SJSA1 (cell line): Measurements from ENCODE around the gene PAFAH1B2. TPM values are rescaled to one million over a fixed set of nuclear protein-coding genes. Genes with fewer than 3 reads are reported as not detected.

Source experiments
- DNase-seq, 2 experiments: peaks; one replicate each; pipeline ENCODE4 v3.0.0-alpha.2; 2015 to 2020; ENCODE audit warnings: low spot score in 2 of 2, low read depth in 1 of 2
- H3K27ac ChIP-seq: fragments of 250-450 bp; sonication (Bioruptor Pico); 2 replicates; pipeline ENCODE4 v1.5.1; 2020; ENCODE audit warnings: mild to moderate bottlenecking, moderate library complexity
- H3K27me3 ChIP-seq: fragments of 250-450 bp; sonication (Bioruptor Pico); replicated peaks from 2 replicates; pipeline ENCODE4 v1.5.1; 2020; ENCODE audit warnings: mild to moderate bottlenecking, moderate library complexity
- H3K36me3 ChIP-seq: fragments of 250-450 bp; sonication (Bioruptor Pico); 2 replicates; pipeline ENCODE4 v1.5.1; 2020; ENCODE audit warnings: mild to moderate bottlenecking
- H3K4me1 ChIP-seq: fragments of 250-450 bp; sonication (Bioruptor Pico); replicated peaks from 2 replicates; pipeline ENCODE4 v1.6.1; 2021; ENCODE audit warnings: mild to moderate bottlenecking
- H3K4me3 ChIP-seq: fragments of 250-450 bp; sonication (Bioruptor Pico); 2 replicates; pipeline ENCODE4 v1.5.1; 2020; ENCODE audit warnings: mild to moderate bottlenecking
- H3K9me3 ChIP-seq: fragments of 250-450 bp; sonication (Bioruptor Pico); replicated peaks from 2 replicates; pipeline ENCODE4 v1.5.1; 2020; ENCODE audit warnings: mild to moderate bottlenecking
- total RNA-seq: library from RNA; depleted of rRNA; stranded (reverse); fragments of >200 nt; shearing (Covaris generic); gene quantifications from 2 replicates; pipeline ENCODE4 v1.2.3, GENCODE V29; 2014

Gene PAFAH1B2
- total RNA-seq, 1 experiment from 2014 or later, result 79.8 TPM

DNA sequence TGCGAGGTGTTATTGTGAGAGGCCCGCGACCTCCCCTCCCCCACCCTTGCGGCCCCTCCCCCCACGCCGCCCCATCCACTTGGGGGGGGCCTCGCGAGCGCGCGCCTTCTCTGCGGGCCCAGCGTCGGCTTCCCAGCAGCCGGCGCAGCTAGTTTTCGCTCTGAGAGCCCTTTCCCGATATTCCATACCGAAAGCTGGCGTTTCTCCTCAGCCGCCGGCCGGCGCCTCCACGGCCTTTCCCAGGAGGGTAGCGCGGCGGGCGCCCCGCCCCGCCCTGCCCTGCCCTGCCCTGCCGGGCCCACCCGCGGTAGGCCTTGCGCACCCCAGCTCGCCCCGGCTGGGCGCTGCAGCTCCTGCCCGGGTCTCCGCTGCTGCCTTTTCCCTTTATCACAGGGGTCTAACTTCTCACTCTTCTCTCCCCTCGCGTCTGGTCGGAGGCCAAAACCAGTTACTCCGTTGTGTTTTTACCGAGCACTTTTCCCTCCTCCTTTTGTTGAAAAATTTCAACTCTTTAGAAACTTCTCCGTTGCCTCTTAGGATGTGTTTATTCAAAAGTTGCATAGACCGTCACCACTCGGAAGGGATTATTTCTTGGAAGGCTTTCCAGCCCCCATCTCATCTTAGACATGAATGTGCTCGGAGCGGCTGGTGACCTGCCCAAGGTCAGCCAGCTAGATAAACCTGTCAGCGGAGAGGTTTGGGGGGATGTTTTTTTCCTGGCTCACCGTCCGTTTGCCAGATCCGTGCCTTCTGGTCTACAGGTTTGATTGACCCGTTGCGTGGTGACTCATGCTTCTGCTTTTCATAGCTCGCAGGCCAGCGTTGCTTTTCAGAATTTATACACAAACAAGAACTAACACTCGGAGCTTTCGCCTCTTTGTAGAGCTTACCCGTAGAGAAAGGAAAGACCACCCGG, 648 bp downstream of the PAFAH1B2 start:
- H3K27ac ChIP-seq, result peak overlapping the region; percentile 69
- peak; percentile 55 to 76 for DNase-seq

GRCh38 chr11:117145393-117145761, 1.3 kb downstream of the PAFAH1B2 start:
- H3K27me3 ChIP-seq, result no peaks in the 10 kb centered on the region
- H3K27ac ChIP-seq, result peak overlapping the region; percentile 69
- no peaks in the 10 kb centered on the region for H3K9me3 ChIP-seq
- H3K36me3 ChIP-seq, result peaks cover 25% of the 10 kb centered on the region
- DNase-seq, result peak in 1 of 2 experiments; percentile 58
- H3K4me3 ChIP-seq, result peak overlapping the region; percentile 81
- H3K4me1 ChIP-seq, result peaks cover 12% of the 10 kb centered on the region

More for the DNA sequence above, 648 bp downstream of the PAFAH1B2 start:
- H3K36me3 ChIP-seq, result peaks cover 25% of the 10 kb centered on the region
- no peaks in the 10 kb centered on the region for H3K9me3 ChIP-seq
- peaks cover 12% of the 10 kb centered on the region for H3K4me1 ChIP-seq
- H3K27me3 ChIP-seq, result no peaks in the 10 kb centered on the region
- peak overlapping the region; percentile 81 for H3K4me3 ChIP-seq

DNA sequence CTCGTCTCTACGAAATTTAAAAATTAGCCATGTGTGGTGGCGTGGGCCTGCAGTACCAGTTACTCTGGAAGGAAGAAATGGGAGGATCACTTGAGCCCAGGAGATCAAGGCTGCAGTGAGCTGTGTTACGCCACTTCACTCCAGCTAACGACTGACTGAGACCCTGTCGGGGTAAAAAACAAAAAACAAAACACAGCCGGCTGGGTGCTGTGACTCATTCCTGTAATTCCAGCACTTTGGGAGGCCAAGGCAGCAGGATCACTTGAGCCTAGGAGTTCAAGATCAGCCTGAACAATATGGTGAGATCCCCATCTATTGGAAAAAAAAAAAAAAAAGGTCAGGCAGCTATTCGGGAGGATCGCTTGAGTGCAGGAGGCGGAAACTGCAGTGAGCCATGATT, 2.4 kb downstream of the PAFAH1B2 start:
- DNase-seq, result peak; percentile 12 to 46

DNA sequence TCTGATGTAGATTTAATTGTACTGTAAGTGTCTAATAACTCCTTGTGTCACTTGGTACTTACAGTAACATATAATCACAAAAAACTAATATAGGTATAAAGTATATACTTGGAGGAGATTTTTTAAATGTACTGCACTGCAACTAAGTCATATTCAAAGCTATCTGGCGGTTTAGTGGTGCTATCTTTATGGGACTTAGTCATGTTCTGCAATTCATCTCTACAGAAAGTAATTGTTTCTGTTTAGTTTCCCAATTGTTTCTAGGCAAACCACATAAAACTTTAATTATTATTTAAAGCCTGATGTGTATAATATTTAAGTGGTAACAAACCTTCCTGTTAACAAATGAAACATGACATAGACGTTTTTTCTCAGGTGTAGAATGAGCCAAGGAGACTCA, 8.0 kb downstream of the PAFAH1B2 start:
- H3K4me3 ChIP-seq, result no peak overlapping the region
- no peaks in the 10 kb centered on the region for H3K4me1 ChIP-seq
- no peak overlapping the region for H3K27ac ChIP-seq
- H3K9me3 ChIP-seq, result no peaks in the 10 kb centered on the region
- H3K27me3 ChIP-seq, result no peaks in the 10 kb centered on the region
- peaks cover 18% of the 10 kb centered on the region for H3K36me3 ChIP-seq
- DNase-seq, result no peak

More for the DNA sequence above, 2.4 kb downstream of the PAFAH1B2 start:
- H3K36me3 ChIP-seq, result peaks cover 25% of the 10 kb centered on the region
- no peaks in the 10 kb centered on the region for H3K9me3 ChIP-seq
- H3K27ac ChIP-seq, result no peak overlapping the region
- H3K4me1 ChIP-seq, result peaks cover 12% of the 10 kb centered on the region
- no peak overlapping the region for H3K4me3 ChIP-seq
- no peaks in the 10 kb centered on the region for H3K27me3 ChIP-seq

GRCh38 chr11:117154468-117154867, 10.4 kb downstream of the PAFAH1B2 start:
- no peak for DNase-seq
- peaks cover 6% of the 10 kb centered on the region; the same call in 1 of the 2 replicates for H3K36me3 ChIP-seq
- no peaks in the 10 kb centered on the region for H3K4me1 ChIP-seq
- H3K9me3 ChIP-seq, result no peaks in the 10 kb centered on the region
- H3K27ac ChIP-seq, result no peak overlapping the region
- H3K27me3 ChIP-seq, result no peaks in the 10 kb centered on the region
- H3K4me3 ChIP-seq, result no peak overlapping the region

- Histone ChIP-seq H3K27me3 (no peaks in the 10 kb centered on the region), H3K36me3 (peaks cover 20% of the 10 kb centered on the region), H3K4me1 (no peaks in the 10 kb centered on the region), H3K4me3 (no peak overlapping the region), H3K27ac (no peak overlapping the region), H3K9me3 (no peaks in the 10 kb centered on the region)
- no peak for DNase-seq
Observed at GRCh38 chr11:117157507-117157906, 13.4 kb downstream of the PAFAH1B2 start.

GRCh38 chr11:117159892-117160291, 15.8 kb downstream of the PAFAH1B2 start:
- peaks cover 29% of the 10 kb centered on the region for H3K36me3 ChIP-seq
- no peaks in the 10 kb centered on the region for H3K27me3 ChIP-seq
- H3K4me1 ChIP-seq, result no peaks in the 10 kb centered on the region
- H3K4me3 ChIP-seq, result no peak overlapping the region
- no peak for DNase-seq
- no peak overlapping the region for H3K27ac ChIP-seq
- H3K9me3 ChIP-seq, result no peaks in the 10 kb centered on the region

DNA sequence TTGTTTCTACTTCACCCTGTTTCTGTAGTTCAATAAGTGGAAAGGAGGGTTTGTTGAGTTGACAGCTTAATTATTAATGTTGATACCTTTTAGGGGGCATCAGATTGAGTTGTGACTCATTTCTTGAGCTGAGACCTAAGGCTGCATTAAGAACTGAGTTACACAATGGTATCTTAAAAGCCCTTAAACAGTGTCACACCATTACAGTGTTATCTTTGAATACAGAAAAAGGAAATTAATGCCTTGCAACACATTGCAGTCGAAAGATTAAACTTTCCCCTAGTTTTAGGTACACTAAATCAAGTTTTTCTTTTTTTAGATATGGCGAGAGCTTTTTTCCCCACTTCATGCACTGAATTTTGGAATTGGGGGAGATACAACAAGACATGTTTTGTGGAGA, 16.7 kb downstream of the PAFAH1B2 start:
- H3K36me3 ChIP-seq, result peaks cover 28% of the 10 kb centered on the region
- DNase-seq, result no peak
- H3K27me3 ChIP-seq, result no peaks in the 10 kb centered on the region
- no peak overlapping the region for H3K4me3 ChIP-seq
- no peaks in the 10 kb centered on the region for H3K9me3 ChIP-seq
- no peak overlapping the region for H3K27ac ChIP-seq
- no peaks in the 10 kb centered on the region for H3K4me1 ChIP-seq

DNA sequence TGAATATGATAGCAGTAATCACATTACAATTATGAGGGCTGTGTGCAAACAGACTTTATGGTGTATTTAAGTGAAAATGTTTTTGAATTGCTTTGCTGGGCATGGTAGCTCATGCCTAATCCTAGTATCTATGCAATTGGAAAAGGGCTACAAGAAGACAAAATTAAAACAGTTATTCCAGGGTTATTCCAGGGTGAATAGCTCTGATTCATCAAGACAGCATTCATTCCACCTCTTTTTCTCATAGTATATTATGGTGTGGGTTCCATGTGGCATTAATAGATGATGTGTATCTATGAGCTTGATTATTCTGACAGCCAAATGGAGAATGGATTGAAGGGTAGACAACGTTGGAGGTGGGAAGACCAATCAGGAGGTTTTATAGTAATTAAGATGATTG, 22.4 kb downstream of the PAFAH1B2 start:
- Histone ChIP-seq H3K9me3 (no peaks in the 10 kb centered on the region), H3K36me3 (peaks cover 34% of the 10 kb centered on the region), H3K4me3 (no peak overlapping the region), H3K4me1 (no peaks in the 10 kb centered on the region), H3K27me3 (no peaks in the 10 kb centered on the region), H3K27ac (no peak overlapping the region)
- DNase-seq, result no peak

DNA sequence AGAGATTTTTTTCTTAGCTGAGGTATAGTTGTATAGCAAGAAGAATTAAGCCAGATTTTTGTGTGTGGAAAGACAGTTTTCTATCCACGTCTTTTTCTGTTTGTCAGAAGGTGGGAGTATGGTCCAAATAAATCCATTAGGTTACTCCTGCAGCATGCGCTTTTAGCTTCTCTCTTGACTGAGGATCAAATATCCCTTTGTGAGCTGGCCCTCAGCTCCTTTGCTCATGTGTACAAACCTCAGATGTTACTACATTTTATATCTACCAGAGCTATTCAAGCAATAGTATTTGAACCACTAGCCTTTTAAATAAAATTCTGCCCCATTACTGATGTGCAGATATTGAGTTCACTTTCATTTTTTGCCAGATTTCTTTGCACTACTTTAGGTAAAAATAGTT, 25.6 kb downstream of the PAFAH1B2 start:
- H3K4me1 ChIP-seq, result no peaks in the 10 kb centered on the region
- H3K4me3 ChIP-seq, result no peak overlapping the region
- no peak for DNase-seq
- no peaks in the 10 kb centered on the region for H3K9me3 ChIP-seq
- H3K36me3 ChIP-seq, result peaks cover 15% of the 10 kb centered on the region; the same call in 1 of the 2 replicates
- H3K27me3 ChIP-seq, result no peaks in the 10 kb centered on the region
- no peak overlapping the region for H3K27ac ChIP-seq

GRCh38 chr11:117170210-117170609, 26.1 kb downstream of the PAFAH1B2 start:
- no peaks in the 10 kb centered on the region for H3K9me3 ChIP-seq
- no peak overlapping the region for H3K27ac ChIP-seq
- H3K4me3 ChIP-seq, result no peak overlapping the region
- H3K36me3 ChIP-seq, result peaks cover 15% of the 10 kb centered on the region; the same call in 1 of the 2 replicates
- DNase-seq, result no peak
- H3K27me3 ChIP-seq, result no peaks in the 10 kb centered on the region
- no peaks in the 10 kb centered on the region for H3K4me1 ChIP-seq

- no peak for DNase-seq
- Histone ChIP-seq H3K27me3 (no peaks in the 10 kb centered on the region), H3K9me3 (no peaks in the 10 kb centered on the region), H3K4me1 (no peaks in the 10 kb centered on the region), H3K4me3 (no peak overlapping the region), H3K27ac (no peak overlapping the region), H3K36me3 (peaks cover 11% of the 10 kb centered on the region; the same call in 1 of the 2 replicates)
Observed at GRCh38 chr11:117171007-117171403, 26.9 kb downstream of the PAFAH1B2 start.

DNA sequence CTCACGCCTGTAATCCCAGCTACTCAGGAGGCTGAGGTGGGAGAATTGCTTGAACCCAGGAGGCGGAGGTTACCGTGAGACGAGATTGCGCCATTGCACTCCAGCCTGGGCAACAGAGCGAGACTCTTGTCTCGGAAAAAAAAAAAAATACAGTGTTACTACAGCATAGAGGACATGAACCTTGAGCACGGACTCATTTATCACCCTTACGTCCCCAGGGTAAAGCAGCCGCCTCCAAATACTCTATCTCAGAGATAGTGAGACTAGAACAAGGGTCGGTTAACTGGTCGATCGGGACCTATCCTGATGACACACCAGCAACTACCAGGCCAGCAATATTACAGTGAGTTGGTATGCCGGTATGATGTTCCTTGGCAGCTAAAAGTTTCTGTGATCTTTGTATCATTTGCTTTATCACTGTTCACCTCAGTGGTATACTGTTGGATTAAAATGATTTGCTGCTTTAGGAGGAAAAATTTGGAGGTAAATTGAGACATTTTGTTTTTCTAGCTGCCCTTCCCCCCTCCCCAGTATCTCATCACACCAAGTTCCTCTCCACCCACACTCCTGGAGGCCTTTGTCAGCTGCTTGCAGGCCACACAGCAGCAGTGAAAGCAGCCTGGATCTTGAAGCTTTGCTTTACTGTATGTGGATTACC, 27.4 kb downstream of the PAFAH1B2 start:
- Histone ChIP-seq H3K27me3 (no peaks in the 10 kb centered on the region), H3K9me3 (no peaks in the 10 kb centered on the region), H3K27ac (no peak overlapping the region), H3K36me3 (peaks cover 6% of the 10 kb centered on the region; the same call in 1 of the 2 replicates), H3K4me1 (no peaks in the 10 kb centered on the region), H3K4me3 (no peak overlapping the region)
- DNase-seq, result no peak
